ENCODE measurements around the gene CDS2. TPM values are rescaled to one million over a fixed set of nuclear protein-coding genes. Genes with fewer than 3 reads are reported as not detected.

CDS2 gene
- total and polyA plus RNA-seq, 2 of the 13 experiments (the other 11 are each of a cell fraction or from before 2014, with no cell fraction given) = 81.3 to 153 TPM

GRCh38 chr20:5119435-5120184 lies 7.2 kb upstream of the CDS2 start, which contains the start of gene PCNA (continued):
- peak; percentile 32; the same call in 1 of the 2 replicates for TF ChIP-seq ZBTB1 (CRISPR knock-in tag; IDR thresholded peaks at IDR 0.05; ENCODE audit: borderline replicate concordance)
- peak; percentile 92; the same call in 1 of the 2 replicates for TF ChIP-seq ZNF451 (CRISPR knock-in tag; IDR thresholded peaks at IDR 0.05)
- no peak for TF ChIP-seq SYNCRIP (IDR thresholded peaks at IDR 0.05; ENCODE audit: insufficient read depth, low read depth, low read length)
- 0 out of 2 replicates have a peak, but pooled peaks have one; percentile 26 for TF ChIP-seq NFE2L2 (IDR thresholded peaks at IDR 0.05; ENCODE audit: low read length)
- TF ChIP-seq ZNF333 (CRISPR knock-in tag; IDR thresholded peaks at IDR 0.05; ENCODE audit: borderline replicate concordance) = peak; percentile 91; the same call in 1 of the 2 replicates
- no peak; the same call in none of the 2 replicates for TF ChIP-seq FLYWCH1 (CRISPR knock-in tag; IDR thresholded peaks at IDR 0.05)
- peak; percentile 30 for TF ChIP-seq CEBPG (CRISPR knock-in tag; IDR thresholded peaks at IDR 0.05)
- peak; percentile 84 for TF ChIP-seq ZC3H4 (CRISPR knock-in tag; IDR thresholded peaks at IDR 0.05; ENCODE audit: borderline replicate concordance)
- peak; percentile 6; the same call in 1 of the 2 replicates for TF ChIP-seq GATAD2A (CRISPR knock-in tag; IDR thresholded peaks at IDR 0.05)
- peak; percentile 73 for TF ChIP-seq ZNF441 (CRISPR knock-in tag; IDR thresholded peaks at IDR 0.05; ENCODE audit: borderline replicate concordance)
- no peak for TF ChIP-seq ZFP36 (IDR thresholded peaks at IDR 0.05; ENCODE audit: borderline replicate concordance, low read depth, low read length, partially characterized antibody)
- no peak for TF ChIP-seq SNRNP70 (IDR thresholded peaks at IDR 0.05; ENCODE audit: low read depth, low read length)
- TF ChIP-seq ETV5 (CRISPR knock-in tag; IDR thresholded peaks at IDR 0.05; ENCODE audit: borderline replicate concordance) = peak; percentile 46
- peak; percentile 79 for TF ChIP-seq SRF (IDR thresholded peaks at IDR 0.05; ENCODE audit: low read depth, low read length)
- peak; percentile 45 for TF ChIP-seq TBL1XR1 (IDR thresholded peaks at IDR 0.05; ENCODE audit: borderline replicate concordance, low read length, partially characterized antibody)
- peak; percentile 80 for TF ChIP-seq TBX3 (IDR thresholded peaks at IDR 0.05; ENCODE audit: borderline replicate concordance)
- TF ChIP-seq TRAFD1 (CRISPR knock-in tag; IDR thresholded peaks at IDR 0.05; ENCODE audit: borderline replicate concordance) = peak; percentile 98
- peak; percentile 96; the same call in 1 of the 2 replicates for TF ChIP-seq ZNF709 (CRISPR knock-in tag; IDR thresholded peaks at IDR 0.05)
- TF ChIP-seq, protein P1, sequence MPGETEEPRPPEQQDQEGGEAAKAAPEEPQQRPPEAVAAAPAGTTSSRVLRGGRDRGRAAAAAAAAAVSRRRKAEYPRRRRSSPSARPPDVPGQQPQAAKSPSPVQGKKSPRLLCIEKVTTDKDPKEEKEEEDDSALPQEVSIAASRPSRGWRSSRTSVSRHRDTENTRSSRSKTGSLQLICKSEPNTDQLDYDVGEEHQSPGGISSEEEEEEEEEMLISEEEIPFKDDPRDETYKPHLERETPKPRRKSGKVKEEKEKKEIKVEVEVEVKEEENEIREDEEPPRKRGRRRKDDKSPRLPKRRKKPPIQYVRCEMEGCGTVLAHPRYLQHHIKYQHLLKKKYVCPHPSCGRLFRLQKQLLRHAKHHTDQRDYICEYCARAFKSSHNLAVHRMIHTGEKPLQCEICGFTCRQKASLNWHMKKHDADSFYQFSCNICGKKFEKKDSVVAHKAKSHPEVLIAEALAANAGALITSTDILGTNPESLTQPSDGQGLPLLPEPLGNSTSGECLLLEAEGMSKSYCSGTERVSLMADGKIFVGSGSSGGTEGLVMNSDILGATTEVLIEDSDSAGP (CRISPR knock-in tag; IDR thresholded peaks at IDR 0.05; ENCODE audit: borderline replicate concordance) = peak; percentile 98
- TF ChIP-seq NR2F2 (IDR thresholded peaks at IDR 0.05; ENCODE audit: borderline replicate concordance, low read depth) = no peak
- peak; percentile 92 for TF ChIP-seq ZNF703 (CRISPR knock-in tag; IDR thresholded peaks at IDR 0.05; ENCODE audit: borderline replicate concordance)
- TF ChIP-seq MEIS2 (CRISPR knock-in tag; IDR thresholded peaks at IDR 0.05) = peak; percentile 94
- TF ChIP-seq, protein P2, sequence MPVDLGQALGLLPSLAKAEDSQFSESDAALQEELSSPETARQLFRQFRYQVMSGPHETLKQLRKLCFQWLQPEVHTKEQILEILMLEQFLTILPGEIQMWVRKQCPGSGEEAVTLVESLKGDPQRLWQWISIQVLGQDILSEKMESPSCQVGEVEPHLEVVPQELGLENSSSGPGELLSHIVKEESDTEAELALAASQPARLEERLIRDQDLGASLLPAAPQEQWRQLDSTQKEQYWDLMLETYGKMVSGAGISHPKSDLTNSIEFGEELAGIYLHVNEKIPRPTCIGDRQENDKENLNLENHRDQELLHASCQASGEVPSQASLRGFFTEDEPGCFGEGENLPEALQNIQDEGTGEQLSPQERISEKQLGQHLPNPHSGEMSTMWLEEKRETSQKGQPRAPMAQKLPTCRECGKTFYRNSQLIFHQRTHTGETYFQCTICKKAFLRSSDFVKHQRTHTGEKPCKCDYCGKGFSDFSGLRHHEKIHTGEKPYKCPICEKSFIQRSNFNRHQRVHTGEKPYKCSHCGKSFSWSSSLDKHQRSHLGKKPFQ (CRISPR knock-in tag; IDR thresholded peaks at IDR 0.05; ENCODE audit: insufficient replicate concordance) = peak; percentile 98
- TF ChIP-seq RORA (CRISPR knock-in tag; IDR thresholded peaks at IDR 0.05) = peak; percentile 92; the same call in 1 of the 2 replicates
- TF ChIP-seq SP4 (CRISPR knock-in tag; IDR thresholded peaks at IDR 0.05) = peak; percentile 98
- TF ChIP-seq XBP1 (CRISPR knock-in tag; IDR thresholded peaks at IDR 0.05) = peak; percentile 76; the same call in 1 of the 2 replicates

All from HepG2 (cell line).